Activated B cell treated with CpG ODN at 0.5 μM for 24 hours (primary cell): ENCODE data around the gene THSD4. TPM values are rescaled to one million over a fixed set of nuclear protein-coding genes. Genes with fewer than 3 reads are reported as not detected.

Experiments
- ATAC-seq: fragments of 200-7000 bp; cut with Tn5 transposase; one replicate; pipeline ENCODE4 v1.10.0; 2021; ENCODE audit warnings: low read depth, mild to moderate bottlenecking, moderate library complexity
- CTCF ChIA-PET: fragments of 350-600 bp; sonication (Branson Sonifier 250); formaldehyde crosslinking; loops from one replicate; lab custom pipeline; 2021; ENCODE audit warnings: antibody characterized with exemption; lab: Charles Lee
- POLR2A ChIA-PET: fragments of 350-600 bp; sonication (Branson Sonifier 250); formaldehyde crosslinking; loops from one replicate; lab custom pipeline; 2021; ENCODE audit warnings: antibody characterized with exemption; lab: Charles Lee
- DNase-seq: peaks from one replicate; pipeline ENCODE4 v3.0.0; 2022
- H3K27ac Mint-ChIP-seq: one replicate; pipeline ENCODE4 v1.8.0; 2020; ENCODE audit warnings: mixed read lengths
- H3K27me3 Mint-ChIP-seq: one replicate; pipeline ENCODE4 v1.8.0; 2021; ENCODE audit warnings: mixed read lengths
- H3K36me3 Mint-ChIP-seq: one replicate; pipeline ENCODE4 v1.8.0; 2021; ENCODE audit warnings: low read depth, mixed read lengths
- H3K4me1 Mint-ChIP-seq: one replicate; pipeline ENCODE4 v1.8.0; 2021; ENCODE audit warnings: mixed read lengths
- H3K4me3 Mint-ChIP-seq: one replicate; pipeline ENCODE4 v1.8.0; 2020; ENCODE audit warnings: mild to moderate bottlenecking, mixed read lengths
- H3K9me3 Mint-ChIP-seq: one replicate; pipeline ENCODE4 v1.8.0; 2020; ENCODE audit warnings: mixed read lengths
- intact Hi-C: fragments of 100-400 bp; cut with micrococcal nuclease; formaldehyde crosslinking; loops from one replicate; pipeline ENCODE4 v1.15.1; 2024
- total RNA-seq: library from RNA; stranded (reverse); gene quantifications from 2 replicates; pipeline ENCODE4 v1.2.3, GENCODE V29; 2022
- TF ChIP-seq, protein P1 (sequence below): fragments of 200-600 bp; IDR thresholded peaks from one replicate; pipeline ENCODE4 v1.8.0; 2022; ENCODE audit warnings: antibody characterized with exemption, mild to moderate bottlenecking

The THSD4 gene
- total RNA-seq, 1 donor from 2014 or later, result not detected

DNA sequence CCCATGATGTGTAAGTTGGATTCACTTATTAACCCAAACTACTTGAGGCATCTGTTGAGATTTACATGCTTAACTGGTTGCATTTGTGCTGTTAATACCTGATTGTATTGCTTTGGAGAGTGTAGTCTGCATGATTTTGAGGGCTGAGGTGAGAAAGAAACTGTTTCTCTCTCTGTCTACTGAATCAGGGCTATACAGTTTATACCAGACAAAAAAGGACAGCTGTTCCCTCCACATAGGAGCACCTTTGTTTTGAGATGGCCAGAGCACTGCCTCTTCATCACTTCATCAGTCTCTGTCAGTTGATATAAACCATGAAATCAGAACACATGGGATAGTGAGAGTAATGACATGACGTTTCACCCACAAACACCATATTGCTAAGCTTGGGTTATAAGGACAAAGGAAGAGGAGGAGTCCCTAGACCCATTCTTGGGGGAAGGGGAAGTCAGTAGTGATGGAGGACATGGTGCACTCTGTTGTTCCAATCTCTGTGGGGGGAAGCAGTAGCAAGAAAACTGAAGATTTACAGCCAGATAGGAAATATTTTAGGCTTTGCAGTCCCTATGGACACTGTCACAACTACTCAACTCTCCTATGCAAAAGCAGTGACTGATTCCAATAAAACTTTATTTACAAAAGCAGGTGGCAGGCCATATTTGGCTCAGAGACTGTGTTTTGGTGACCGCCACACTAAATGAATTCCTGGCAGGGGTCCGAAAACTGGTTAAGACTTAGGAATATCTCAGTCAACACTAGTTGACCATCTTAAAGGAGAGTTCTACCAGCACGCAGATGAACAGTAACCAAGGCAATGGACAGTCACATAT is 571.2 kb downstream of the THSD4 start:
- TF ChIP-seq, protein P1, sequence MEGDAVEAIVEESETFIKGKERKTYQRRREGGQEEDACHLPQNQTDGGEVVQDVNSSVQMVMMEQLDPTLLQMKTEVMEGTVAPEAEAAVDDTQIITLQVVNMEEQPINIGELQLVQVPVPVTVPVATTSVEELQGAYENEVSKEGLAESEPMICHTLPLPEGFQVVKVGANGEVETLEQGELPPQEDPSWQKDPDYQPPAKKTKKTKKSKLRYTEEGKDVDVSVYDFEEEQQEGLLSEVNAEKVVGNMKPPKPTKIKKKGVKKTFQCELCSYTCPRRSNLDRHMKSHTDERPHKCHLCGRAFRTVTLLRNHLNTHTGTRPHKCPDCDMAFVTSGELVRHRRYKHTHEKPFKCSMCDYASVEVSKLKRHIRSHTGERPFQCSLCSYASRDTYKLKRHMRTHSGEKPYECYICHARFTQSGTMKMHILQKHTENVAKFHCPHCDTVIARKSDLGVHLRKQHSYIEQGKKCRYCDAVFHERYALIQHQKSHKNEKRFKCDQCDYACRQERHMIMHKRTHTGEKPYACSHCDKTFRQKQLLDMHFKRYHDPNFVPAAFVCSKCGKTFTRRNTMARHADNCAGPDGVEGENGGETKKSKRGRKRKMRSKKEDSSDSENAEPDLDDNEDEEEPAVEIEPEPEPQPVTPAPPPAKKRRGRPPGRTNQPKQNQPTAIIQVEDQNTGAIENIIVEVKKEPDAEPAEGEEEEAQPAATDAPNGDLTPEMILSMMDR, result no peak
- H3K27ac Mint-ChIP-seq, result no peak overlapping the region
- ATAC-seq (no peak), DNase-seq (no peak)
- H3K27me3 Mint-ChIP-seq, result peaks cover 10% of the 10 kb centered on the region
- intact Hi-C loops, result no loop called here
- ChIA-PET CTCF (no interaction called here), POLR2A (no interaction called here)
- H3K9me3 Mint-ChIP-seq, result peaks cover 2% of the 10 kb centered on the region
- no peaks in the 10 kb centered on the region for H3K36me3 Mint-ChIP-seq
- no peak overlapping the region for H3K4me3 Mint-ChIP-seq
- no peaks in the 10 kb centered on the region for H3K4me1 Mint-ChIP-seq

DNA sequence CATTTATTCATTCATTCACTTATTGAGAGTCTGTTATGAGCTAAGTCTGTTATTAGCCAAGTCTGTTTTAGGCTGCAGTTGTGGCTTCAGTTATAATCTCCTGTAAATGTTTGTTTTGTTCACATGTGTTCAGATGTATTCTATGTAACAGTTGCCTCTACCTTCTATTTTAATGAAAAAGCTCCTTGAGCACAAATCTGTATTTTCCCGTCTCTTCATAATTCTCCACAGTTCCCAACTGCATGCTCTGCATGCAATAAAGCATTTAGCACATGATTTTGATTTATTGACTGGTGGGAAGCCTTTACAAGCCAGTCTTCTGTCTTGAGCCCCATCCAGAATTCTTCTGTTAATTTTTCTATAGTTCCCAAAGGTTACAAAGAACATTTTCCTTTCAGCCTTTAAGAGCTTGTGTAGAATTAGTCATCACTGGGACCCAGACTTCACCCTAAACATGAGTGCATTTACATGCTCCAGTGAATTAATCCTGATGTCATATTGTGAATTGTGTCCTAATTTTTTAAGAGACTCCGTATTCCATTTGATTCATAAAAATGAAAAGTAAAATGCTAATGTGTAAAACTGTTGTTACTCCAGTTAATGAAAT is 572.7 kb downstream of the THSD4 start:
- ChIA-PET CTCF (no interaction called here), POLR2A (no interaction called here)
- Mint-ChIP-seq H3K4me1 (no peaks in the 10 kb centered on the region), H3K36me3 (no peaks in the 10 kb centered on the region), H3K9me3 (peaks cover 2% of the 10 kb centered on the region), H3K27me3 (peaks cover 12% of the 10 kb centered on the region), H3K27ac (no peak overlapping the region), H3K4me3 (no peak overlapping the region)
- ATAC-seq (no peak), DNase-seq (no peak)
- TF ChIP-seq, protein P1, result no peak
- intact Hi-C loops, result no loop called here

DNA sequence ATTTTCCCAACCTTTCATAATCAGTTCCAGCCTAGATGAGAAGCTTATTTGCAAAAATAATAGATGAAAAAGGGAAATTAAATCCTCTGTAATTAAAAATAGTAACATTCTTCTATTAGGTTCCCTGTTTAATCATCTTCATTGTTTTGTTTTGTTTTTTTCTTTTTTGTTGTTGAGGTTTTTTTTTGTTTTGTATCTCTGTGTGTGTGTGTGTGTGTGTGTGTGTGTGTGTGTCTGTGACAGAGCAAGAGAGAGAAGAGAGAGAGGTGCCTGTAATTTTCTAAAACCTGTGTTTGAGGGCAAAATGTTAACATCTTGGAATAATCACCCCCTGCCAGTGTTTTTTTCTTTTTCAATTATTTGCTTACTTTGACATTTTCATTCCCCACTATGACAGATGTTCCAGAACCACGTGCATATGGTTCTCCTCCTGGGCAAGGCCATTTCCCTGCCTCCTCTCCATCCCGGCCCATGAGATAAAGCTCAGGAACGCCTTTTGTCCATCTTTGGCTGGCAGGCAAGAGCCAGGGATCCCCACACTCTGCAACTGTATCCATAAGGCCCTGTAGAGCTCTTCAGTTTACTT is 573.3 kb downstream of the THSD4 start:
- Mint-ChIP-seq H3K4me1 (no peaks in the 10 kb centered on the region), H3K9me3 (peaks cover 2% of the 10 kb centered on the region), H3K36me3 (no peaks in the 10 kb centered on the region), H3K27me3 (peaks cover 12% of the 10 kb centered on the region), H3K27ac (no peak overlapping the region), H3K4me3 (no peak overlapping the region)
- POLR2A ChIA-PET, result no interaction called here
- DNase-seq, result no peak
- TF ChIP-seq, protein P1, result no peak
- no peak for ATAC-seq
- CTCF ChIA-PET, result no interaction called here
- intact Hi-C loops, result no loop called here

DNA sequence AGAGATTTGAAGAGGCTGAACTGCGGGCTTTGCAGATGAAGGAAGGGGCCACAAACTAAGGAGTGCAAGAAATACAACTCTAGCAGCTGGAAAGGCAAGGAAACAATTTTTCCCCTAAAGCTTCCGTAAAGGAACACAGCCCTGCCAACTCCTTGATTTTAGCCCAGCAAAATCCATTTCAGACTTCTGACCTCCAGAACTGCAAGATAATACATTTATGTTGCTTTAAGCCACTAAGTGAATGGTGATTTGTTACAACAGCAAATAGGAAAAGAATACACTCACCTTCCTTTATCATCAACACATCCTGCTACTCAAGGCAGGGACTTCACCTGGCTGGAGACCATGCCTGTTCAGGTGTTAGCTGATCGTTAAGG is 575.8 kb downstream of the THSD4 start:
- intact Hi-C loops, result no loop called here
- DNase-seq, result no peak
- TF ChIP-seq, protein P1, result no peak
- Mint-ChIP-seq H3K27ac (no peak overlapping the region), H3K9me3 (peaks cover 2% of the 10 kb centered on the region), H3K36me3 (no peaks in the 10 kb centered on the region), H3K4me3 (no peak overlapping the region), H3K27me3 (peaks cover 20% of the 10 kb centered on the region), H3K4me1 (no peaks in the 10 kb centered on the region)
- ChIA-PET POLR2A (no interaction called here), CTCF (no interaction called here)
- no peak for ATAC-seq
